ENCODE results near the gene DUSP16. TPM values are rescaled to one million over a fixed set of nuclear protein-coding genes. Genes with fewer than 3 reads are reported as not detected.

Gene DUSP16
- total RNA-seq, 1 experiment from 2014 or later: 10.6 TPM

- Histone ChIP-seq H3K4me3 (ENCODE audit: low read depth, low read length, poor library complexity, severe bottlenecking) (no peak overlapping the region), H3K36me3 (ENCODE audit: insufficient read depth, low read length, poor library complexity, severe bottlenecking) (no peaks in the 10 kb centered on the region), H3K4me1 (ENCODE audit: insufficient read depth, low read length, poor library complexity, severe bottlenecking) (peaks cover 11% of the 10 kb centered on the region), H3K9me3 (ENCODE audit: low read depth, low read length, poor library complexity, severe bottlenecking) (no peaks in the 10 kb centered on the region), H3K27me3 (replicated peaks; ENCODE audit: insufficient read depth, low read depth, low read length, poor library complexity) (no peaks in the 10 kb centered on the region), H3K27ac (ENCODE audit: low read depth, low read length, poor library complexity, severe bottlenecking) (no peak overlapping the region)
- DNase-seq (ENCODE audit: low spot score): no peak
- ChIA-PET CTCF (no interaction called here), POLR2A (ENCODE audit: low non-redundant PET) (no interaction called here)
- intact Hi-C loops (cut with micrococcal nuclease; ENCODE audit: unreplicated experiment): no loop called here
- no TSS peak for BruUV-seq (replicated peaks)
- TF ChIP-seq EZH2 (IDR thresholded peaks at IDR 0.05; ENCODE audit: borderline replicate concordance, low read depth, low read length, poor library complexity, severe bottlenecking) (no peak), CTCF (conservative IDR thresholded peaks at IDR 0.05; ENCODE audit: low read depth, low read length) (no peak)
Observed at GRCh38 chr12:12445882-12446181, 116.8 kb downstream of the DUSP16 start.

GRCh38 chr12:12445165-12445881 lies 117.3 kb downstream of the DUSP16 start:
- peaks cover 11% of the 10 kb centered on the region for H3K4me1 ChIP-seq (ENCODE audit: insufficient read depth, low read length, poor library complexity, severe bottlenecking)
- TF ChIP-seq EZH2 (IDR thresholded peaks at IDR 0.05; ENCODE audit: borderline replicate concordance, low read depth, low read length, poor library complexity, severe bottlenecking) (no peak), CTCF (conservative IDR thresholded peaks at IDR 0.05; ENCODE audit: low read depth, low read length) (no peak)
- H3K4me3 ChIP-seq (ENCODE audit: low read depth, low read length, poor library complexity, severe bottlenecking): no peak overlapping the region
- no peaks in the 10 kb centered on the region for H3K9me3 ChIP-seq (ENCODE audit: low read depth, low read length, poor library complexity, severe bottlenecking)
- ChIA-PET POLR2A (ENCODE audit: low non-redundant PET) (no interaction called here), CTCF (no interaction called here)
- intact Hi-C loops (cut with micrococcal nuclease; ENCODE audit: unreplicated experiment): no loop called here
- BruUV-seq (replicated peaks): no TSS peak
- no peaks in the 10 kb centered on the region for H3K27me3 ChIP-seq (replicated peaks; ENCODE audit: insufficient read depth, low read depth, low read length, poor library complexity)
- no peak for DNase-seq (ENCODE audit: low spot score)
- H3K27ac ChIP-seq (ENCODE audit: low read depth, low read length, poor library complexity, severe bottlenecking): no peak overlapping the region
- H3K36me3 ChIP-seq (ENCODE audit: insufficient read depth, low read length, poor library complexity, severe bottlenecking): no peaks in the 10 kb centered on the region

GRCh38 chr12:12443431-12443878 lies 119.2 kb downstream of the DUSP16 start:
- POLR2A ChIA-PET (ENCODE audit: low non-redundant PET): no interaction called here
- no peak for DNase-seq (ENCODE audit: low spot score)

More at GRCh38 chr12:12443431-12443878, 119.2 kb downstream of the DUSP16 start:
- no TSS peak for BruUV-seq (replicated peaks)
- no peaks in the 10 kb centered on the region for H3K27me3 ChIP-seq (replicated peaks; ENCODE audit: insufficient read depth, low read depth, low read length, poor library complexity)
- H3K9me3 ChIP-seq (ENCODE audit: low read depth, low read length, poor library complexity, severe bottlenecking): no peaks in the 10 kb centered on the region
- no peaks in the 10 kb centered on the region for H3K36me3 ChIP-seq (ENCODE audit: insufficient read depth, low read length, poor library complexity, severe bottlenecking)
- TF ChIP-seq EZH2 (IDR thresholded peaks at IDR 0.05; ENCODE audit: borderline replicate concordance, low read depth, low read length, poor library complexity, severe bottlenecking): no peak
- TF ChIP-seq CTCF (conservative IDR thresholded peaks at IDR 0.05; ENCODE audit: low read depth, low read length): no peak
- CTCF ChIA-PET: interaction anchor here (0.6 kb wide), 1 partner anchor 441 kb away, joined by 3 read pairs; no protein-coding TSS in a partner anchor
- no peak overlapping the region for H3K27ac ChIP-seq (ENCODE audit: low read depth, low read length, poor library complexity, severe bottlenecking)
- intact Hi-C loops (cut with micrococcal nuclease; ENCODE audit: unreplicated experiment): no loop called here
- H3K4me3 ChIP-seq (ENCODE audit: low read depth, low read length, poor library complexity, severe bottlenecking): no peak overlapping the region
- peaks cover 11% of the 10 kb centered on the region for H3K4me1 ChIP-seq (ENCODE audit: insufficient read depth, low read length, poor library complexity, severe bottlenecking)
